Right cardiac atrium (tissue), 5 donors: ENCODE results near the gene C5. TPM values are rescaled to one million over a fixed set of nuclear protein-coding genes. Genes with fewer than 3 reads are reported as not detected.

Experiments used
- ATAC-seq, 2 donors: fragments of 200-7000 bp; cut with Tn5 transposase; one replicate each; pipeline versions ENCODE4 v1.8.0 to v1.9.1; 2020; ENCODE audit warnings: moderate library complexity in 2 of 2, mild to moderate bottlenecking in 1 of 2
- DNase-seq, 3 donors: peaks; one replicate each; pipeline ENCODE4 v3.0.0-alpha.2; 2020
- H3K27ac ChIP-seq: one replicate; pipeline ENCODE4 v1.5.1; 2013; ENCODE audit warnings: mild to moderate bottlenecking, low read length, control low read depth, moderate library complexity
- H3K27me3 ChIP-seq: one replicate; pipeline ENCODE4 v1.6.1; 2013; ENCODE audit not compliant: control insufficient read depth, insufficient read depth
- H3K4me1 ChIP-seq: one replicate; pipeline ENCODE4 v1.6.1; 2013; ENCODE audit warnings: low read length; ENCODE audit not compliant: control insufficient read depth, insufficient read depth
- H3K4me3 ChIP-seq: one replicate; pipeline ENCODE4 v1.5.1; 2013; ENCODE audit warnings: low read length, control low read depth
- H3K9me3 ChIP-seq: one replicate; pipeline ENCODE4 v1.6.1; 2013; ENCODE audit warnings: low read length; ENCODE audit not compliant: control insufficient read depth
- WGBS: extraction: QIAGEN DNeasy Blood & Tissue Kit; methylation state at CpG from one replicate; pipeline ENCODE4 v1.1.7; 2013; 5-methylcytosine and 5-hydroxymethylcytosine counted together
- intact Hi-C, 4 donors: fragments of 100-400 bp; cut with DNase I; formaldehyde crosslinking; loops; one replicate each; pipeline versions ENCODE4 v1.11.0 to v1.14.0; 2022 to 2023
- polyA plus RNA-seq: library from polyadenylated mRNA; stranded (reverse); fragments of 200-250 nt; gene quantifications from one replicate; pipeline ENCODE4 v1.2.3, GENCODE V29; 2013
- total RNA-seq, 4 donors: library from RNA; stranded (reverse); fragmentation: NEBNext Ultra II Directional; extraction: Animal tissue kit (Norgen Biotek cat#: 25700); gene quantifications; one replicate each; pipeline ENCODE4 v1.2.1, GENCODE V29; 2021
- donor health status: healthy with polysubstance abuse.
- donor health status: DM: no; HTN: yes; CAD: no.
- donor health status: DM: no; HTN: no; CAD: no.
- donor health status: DM: no; HTN: yes; CAD: no; lungs with severe emphysema.
- donor health status: DM: yes; HTN: yes; CAD: no.

C5 gene
- total and polyA plus RNA-seq, 5 donors, result 0.67 to 1.9 (median 1.5) TPM

GRCh38 chr9:121071756-121072421 is 21.8 kb upstream of the C5 start:
- H3K27me3 ChIP-seq, result no peaks in the 10 kb centered on the region
- intact Hi-C loops, result no loop called here
- no peak overlapping the region for H3K27ac ChIP-seq
- no peaks in the 10 kb centered on the region for H3K4me1 ChIP-seq
- peak overlapping the region; percentile 47 for H3K4me3 ChIP-seq
- H3K9me3 ChIP-seq, result no peaks in the 10 kb centered on the region
- DNase-seq (peak in 2 of 3 donors; percentile 43 to 50), ATAC-seq (no peak)
- 27% methylated on average over 16 of the region's 16 CpGs for WGBS

- no peaks in the 10 kb centered on the region for H3K9me3 ChIP-seq
- peak overlapping the region; percentile 47 for H3K4me3 ChIP-seq
- intact Hi-C loops, result no loop called here
- H3K27me3 ChIP-seq, result no peaks in the 10 kb centered on the region
- peak overlapping the region; percentile 25 for H3K27ac ChIP-seq
- no peaks in the 10 kb centered on the region for H3K4me1 ChIP-seq
- WGBS, result 98% methylated on average over 2 of the region's 2 CpGs
- ATAC-seq (no peak), DNase-seq (no peak)
These were observed 21.3 kb upstream of the C5 start for GRCh38 chr9:121071370-121071755.

DNA sequence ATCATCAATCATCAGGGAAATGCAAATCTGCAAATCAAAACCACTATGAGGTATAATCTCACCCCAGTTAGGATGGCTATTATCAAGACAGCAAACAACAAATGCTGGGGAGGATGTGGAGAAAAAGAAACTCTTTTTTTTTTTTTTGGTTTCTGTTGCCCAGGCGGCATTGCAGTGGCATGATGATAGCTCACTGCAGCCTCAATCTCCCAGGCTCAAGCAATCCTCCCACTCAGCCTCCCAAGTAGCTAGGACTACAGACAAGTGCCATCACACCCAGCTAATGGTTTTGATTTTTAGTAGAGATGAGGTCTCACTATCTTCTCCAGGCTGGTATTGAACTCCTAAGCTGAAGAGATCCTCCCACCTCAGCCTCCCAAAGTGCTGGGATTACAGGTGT is 19.3 kb upstream of the C5 start:
- ATAC-seq (no peak), DNase-seq (no peak)
- Histone ChIP-seq H3K4me1 (no peaks in the 10 kb centered on the region), H3K27me3 (no peaks in the 10 kb centered on the region), H3K9me3 (no peaks in the 10 kb centered on the region), H3K4me3 (no peak overlapping the region), H3K27ac (no peak overlapping the region)
- intact Hi-C loops, result loop anchor here in 1 of 4 donors (10.0 kb wide), 1 partner anchor 65 kb away; no protein-coding TSS in a partner anchor
- 96% methylated on average over 1 of the region's 1 CpG for WGBS

- Histone ChIP-seq H3K4me1 (no peaks in the 10 kb centered on the region), H3K27ac (no peak overlapping the region), H3K4me3 (no peak overlapping the region), H3K9me3 (no peaks in the 10 kb centered on the region), H3K27me3 (no peaks in the 10 kb centered on the region)
- WGBS, result 80% methylated on average over 2 of the region's 2 CpGs
- no peak for ATAC-seq
- intact Hi-C loops, result loop anchor here in 1 of 4 donors (10.0 kb wide), 1 partner anchor 63 kb away; no protein-coding TSS in a partner anchor
- no peak for DNase-seq
These were observed 17.6 kb upstream of the C5 start for GRCh38 chr9:121067640-121068039.

DNA sequence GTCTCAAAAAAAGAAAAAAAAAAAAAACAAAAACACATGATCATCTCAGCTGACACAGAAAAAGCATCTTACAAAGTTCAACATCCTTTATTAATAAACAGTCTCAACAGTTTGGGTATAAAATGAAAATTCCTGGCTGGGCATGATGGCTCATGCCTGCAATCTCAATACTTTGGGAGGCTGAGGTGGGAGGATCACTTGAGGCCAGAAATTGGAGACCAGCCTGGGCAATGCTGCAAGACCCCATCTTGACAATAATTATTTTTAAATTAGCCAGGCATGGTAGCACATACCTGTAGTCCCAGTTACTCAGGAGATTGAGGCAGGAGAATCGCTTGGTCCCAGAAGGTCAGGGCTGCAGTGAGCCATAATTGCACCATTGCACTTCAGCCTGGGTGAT is 16.8 kb upstream of the C5 start:
- ATAC-seq, result no peak

GRCh38 chr9:121059998-121060636 is 10.0 kb upstream of the C5 start:
- Histone ChIP-seq H3K9me3 (no peaks in the 10 kb centered on the region), H3K27me3 (no peaks in the 10 kb centered on the region), H3K4me1 (no peaks in the 10 kb centered on the region), H3K27ac (no peak overlapping the region), H3K4me3 (no peak overlapping the region)
- intact Hi-C loops, result loop anchor here (5.0 to 10.0 kb wide), 4 partner anchors 55 to 303 kb away; no protein-coding TSS in a partner anchor
- ATAC-seq (peak in 1 of 2 donors; percentile 48), DNase-seq (no peak)
- 21% methylated on average over 6 of the region's 6 CpGs for WGBS

More for the DNA sequence above, 16.8 kb upstream of the C5 start:
- H3K4me3 ChIP-seq, result no peak overlapping the region
- H3K27me3 ChIP-seq, result no peaks in the 10 kb centered on the region
- no peaks in the 10 kb centered on the region for H3K9me3 ChIP-seq
- DNase-seq, result no peak
- intact Hi-C loops, result loop anchor here in 1 of 4 donors (10.0 kb wide), 1 partner anchor 62 kb away; no protein-coding TSS in a partner anchor
- WGBS, result 98% methylated on average over 1 of the region's 1 CpG
- H3K27ac ChIP-seq, result no peak overlapping the region
- H3K4me1 ChIP-seq, result no peaks in the 10 kb centered on the region

DNA sequence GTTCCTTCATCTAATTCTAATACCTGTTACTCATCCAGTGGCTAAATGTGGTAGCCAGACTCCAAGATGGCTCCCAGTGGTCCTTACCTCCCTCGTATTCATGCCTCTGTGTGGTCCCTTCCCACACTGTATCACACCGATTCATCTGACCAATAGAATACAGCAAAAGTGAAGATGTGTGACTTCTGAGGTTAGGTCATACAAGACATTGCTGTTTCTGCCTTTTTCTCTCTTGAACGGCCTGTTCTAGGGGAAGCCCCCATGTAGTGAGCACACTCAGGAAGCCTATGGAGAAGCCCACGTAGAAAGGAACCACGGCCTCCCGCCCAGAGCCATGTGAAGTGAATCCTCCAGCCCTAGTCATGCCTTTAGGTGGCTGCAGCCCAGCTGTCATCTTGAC is 9.4 kb upstream of the C5 start:
- Histone ChIP-seq H3K4me3 (no peak overlapping the region), H3K4me1 (no peaks in the 10 kb centered on the region), H3K27me3 (no peaks in the 10 kb centered on the region), H3K27ac (no peak overlapping the region), H3K9me3 (no peaks in the 10 kb centered on the region)
- 83% methylated on average over 6 of the region's 6 CpGs for WGBS
- DNase-seq (no peak), ATAC-seq (no peak)
- intact Hi-C loops, result loop anchor here in 2 of 4 donors (5.0 to 10.0 kb wide), 2 partner anchors 75 to 77 kb away; no protein-coding TSS in a partner anchor

- WGBS, result 82% methylated on average over 5 of the region's 5 CpGs
- DNase-seq, result no peak
- H3K27me3 ChIP-seq, result no peaks in the 10 kb centered on the region
- intact Hi-C loops, result loop anchor here in 2 of 4 donors (5.0 to 10.0 kb wide), 2 partner anchors 73 to 76 kb away; no protein-coding TSS in a partner anchor
- H3K4me1 ChIP-seq, result no peaks in the 10 kb centered on the region
- no peak overlapping the region for H3K27ac ChIP-seq
- no peaks in the 10 kb centered on the region for H3K9me3 ChIP-seq
- ATAC-seq, result no peak
- no peak overlapping the region for H3K4me3 ChIP-seq
These were observed 7.7 kb upstream of the C5 start for GRCh38 chr9:121057821-121058220.

DNA sequence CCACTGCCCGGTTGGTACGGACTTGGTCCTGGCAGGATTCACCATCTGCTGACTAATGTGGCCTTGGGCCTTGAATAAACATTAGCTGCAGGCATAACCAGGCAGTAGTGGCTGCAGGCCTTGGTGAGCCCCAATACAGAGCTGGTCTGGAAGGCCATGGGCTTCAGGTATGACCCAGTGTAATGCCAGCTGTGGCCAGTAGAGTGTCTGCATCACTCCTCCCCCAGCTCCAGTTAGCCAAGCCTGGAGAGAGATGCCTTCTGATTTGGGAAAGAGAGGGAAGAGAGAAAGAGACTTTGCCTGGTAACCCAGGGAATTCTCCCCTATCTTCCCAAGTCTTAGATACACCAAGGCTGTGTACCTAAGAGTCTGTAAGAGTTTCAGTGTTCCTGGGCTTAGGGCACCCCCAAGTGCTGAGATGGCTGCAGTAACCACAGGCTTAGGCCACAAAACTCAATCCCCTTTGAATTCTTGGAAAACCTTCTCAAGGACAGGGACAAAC is 5.6 kb upstream of the C5 start:
- no peaks in the 10 kb centered on the region for H3K9me3 ChIP-seq
- H3K4me3 ChIP-seq, result no peak overlapping the region
- H3K4me1 ChIP-seq, result no peaks in the 10 kb centered on the region
- WGBS, result 82% methylated on average over 2 of the region's 2 CpGs
- no peak overlapping the region for H3K27ac ChIP-seq
- DNase-seq (no peak), ATAC-seq (no peak)
- intact Hi-C loops, result loop anchor here in 2 of 4 donors (5.0 to 10.0 kb wide), 2 partner anchors 71 to 73 kb away; no protein-coding TSS in a partner anchor
- H3K27me3 ChIP-seq, result no peaks in the 10 kb centered on the region

- intact Hi-C loops, result loop anchor here in 1 of 4 donors (10.0 kb wide), 1 partner anchor 69 kb away; no protein-coding TSS in a partner anchor
These were observed 3.5 kb upstream of the C5 start for GRCh38 chr9:121053544-121053943.

DNA sequence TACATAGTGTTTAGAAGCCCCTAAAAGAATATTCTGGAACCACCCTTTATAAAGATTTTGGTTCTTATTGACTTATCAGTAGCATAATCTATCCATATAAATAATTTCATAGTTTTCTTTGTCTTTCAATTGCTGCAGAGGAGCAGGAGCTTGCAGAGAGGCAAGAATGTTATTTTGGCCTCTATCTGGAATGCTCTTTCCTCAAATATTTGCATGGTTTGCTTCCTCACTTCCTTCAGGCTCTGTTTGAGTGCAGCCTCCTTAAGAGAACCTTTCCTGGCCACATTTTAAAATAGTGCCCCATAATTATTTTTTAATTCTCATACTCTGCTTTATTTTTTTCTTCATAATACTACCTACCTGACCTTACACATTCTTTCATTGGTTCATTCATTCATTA is 1.5 kb downstream of the C5 start:
- ATAC-seq, result no peak
- Histone ChIP-seq H3K27me3 (no peaks in the 10 kb centered on the region), H3K4me1 (no peaks in the 10 kb centered on the region), H3K27ac (no peak overlapping the region), H3K9me3 (no peaks in the 10 kb centered on the region), H3K4me3 (no peak overlapping the region)
- intact Hi-C loops, result no loop called here
- no peak for DNase-seq

More at GRCh38 chr9:121053544-121053943, 3.5 kb upstream of the C5 start:
- H3K4me1 ChIP-seq, result no peaks in the 10 kb centered on the region
- ATAC-seq (no peak), DNase-seq (no peak)
- no peaks in the 10 kb centered on the region for H3K9me3 ChIP-seq
- H3K27me3 ChIP-seq, result no peaks in the 10 kb centered on the region
- no peak overlapping the region for H3K27ac ChIP-seq
- WGBS, result 75% methylated on average over 4 of the region's 4 CpGs
- H3K4me3 ChIP-seq, result no peak overlapping the region
